LHCN-M2 (cell line): ENCODE data around the gene PTCD2. TPM values are rescaled to one million over a fixed set of nuclear protein-coding genes. Genes with fewer than 3 reads are reported as not detected.
"Not testable (repeated sequence)": the region's sequence is repeated elsewhere in the genome, so short reads cannot be mapped to it uniquely, and the experiment has no call there.

Experiments
- DNase-seq: peaks from one replicate; pipeline ENCODE4 v3.0.0-alpha.2; 2012; ENCODE audit warnings: low read depth
- total RNA-seq: library from RNA; depleted of rRNA; stranded (reverse); fragments of >200 nt; gene quantifications from 2 replicates; pipeline ENCODE4 v1.2.3, GENCODE V29; 2014

PTCD2 gene
- total RNA-seq, 1 experiment from 2014 or later: 25.3 TPM

- peak; percentile 52 for DNase-seq
Measured at GRCh38 chr5:72379936-72380335, 59.8 kb downstream of the PTCD2 start.

GRCh38 chr5:72380492-72381274 is 60.5 kb downstream of the PTCD2 start:
- DNase-seq: peak; percentile 75

- peak; percentile 78 for DNase-seq
Measured at GRCh38 chr5:72383280-72383679, 63.1 kb downstream of the PTCD2 start.

GRCh38 chr5:72383726-72384125 is 63.6 kb downstream of the PTCD2 start:
- DNase-seq: no peak

GRCh38 chr5:72386639-72387038 is 66.5 kb downstream of the PTCD2 start:
- DNase-seq: no peak

GRCh38 chr5:72387985-72388384 is 67.8 kb downstream of the PTCD2 start:
- peak; percentile 90 for DNase-seq

- DNase-seq: no peak
Measured at GRCh38 chr5:72388646-72389045, 68.5 kb downstream of the PTCD2 start.

- no peak for DNase-seq
Measured at GRCh38 chr5:72390836-72391235, 70.7 kb downstream of the PTCD2 start.

- DNase-seq: peak; percentile 49
Measured at GRCh38 chr5:72392326-72392733, 72.2 kb downstream of the PTCD2 start.

- DNase-seq: no peak
Measured at GRCh38 chr5:72393052-72393451, 72.9 kb downstream of the PTCD2 start.

GRCh38 chr5:72394688-72395087 is 74.5 kb downstream of the PTCD2 start:
- DNase-seq: peak; percentile 49

- DNase-seq: no peak
Measured at GRCh38 chr5:72397836-72398235, 77.7 kb downstream of the PTCD2 start.

GRCh38 chr5:72400950-72401349 is 80.8 kb downstream of the PTCD2 start:
- no peak for DNase-seq

- peak; percentile 26 for DNase-seq
Measured at GRCh38 chr5:72402381-72402890, 82.3 kb downstream of the PTCD2 start.

- peak; percentile 47 for DNase-seq
Measured at GRCh38 chr5:72402959-72403628, 82.9 kb downstream of the PTCD2 start.

- DNase-seq: not testable (repeated sequence)
Measured at GRCh38 chr5:72404771-72405170, 84.6 kb downstream of the PTCD2 start.

GRCh38 chr5:72407078-72407477 is 86.9 kb downstream of the PTCD2 start:
- no peak for DNase-seq

- DNase-seq: peak; percentile 51
Measured at GRCh38 chr5:72407541-72407940, 87.4 kb downstream of the PTCD2 start.

- DNase-seq: no peak
Measured at GRCh38 chr5:72408127-72408526, 88.0 kb downstream of the PTCD2 start.

GRCh38 chr5:72408603-72409002 is 88.4 kb downstream of the PTCD2 start:
- no peak for DNase-seq

GRCh38 chr5:72410688-72411295 is 90.6 kb downstream of the PTCD2 start:
- DNase-seq: no peak

- peak; percentile 70 for DNase-seq
Measured at GRCh38 chr5:72412283-72413055, 92.3 kb downstream of the PTCD2 start.
